ENCODE measurements around the gene MDH1B.
A peak's percentile ranks its signal among the peaks of the same experiment; 100 is the strongest.

The MDH1B gene

GRCh38 chr2:206713746-206714145 is 51.4 kb downstream of the MDH1B start:
- peak overlapping the region; percentile 2; the same call in 1 of the 2 replicates for H3K4me3 ChIP-seq (ENCODE audit: low read depth, low read length)
- TF ChIP-seq CTCF (IDR thresholded peaks at IDR 0.05; ENCODE audit: low read depth, low read length), result no peak

GRCh38 chr2:206708286-206708685 is 56.8 kb downstream of the MDH1B start:
- no peak overlapping the region for H3K4me3 ChIP-seq (ENCODE audit: low read depth, low read length)
- no peak for TF ChIP-seq CTCF (IDR thresholded peaks at IDR 0.05; ENCODE audit: low read depth, low read length)

- no peak overlapping the region for H3K4me3 ChIP-seq (ENCODE audit: low read depth, low read length)
- no peak for TF ChIP-seq CTCF (IDR thresholded peaks at IDR 0.05; ENCODE audit: low read depth, low read length)
These were observed 57.9 kb downstream of the MDH1B start for GRCh38 chr2:206707164-206707701.

GRCh38 chr2:206701952-206702605 is 63.0 kb downstream of the MDH1B start:
- H3K4me3 ChIP-seq (ENCODE audit: low read depth, low read length), result no peak overlapping the region
- TF ChIP-seq CTCF (IDR thresholded peaks at IDR 0.05; ENCODE audit: low read depth, low read length), result no peak

- no peak for TF ChIP-seq CTCF (IDR thresholded peaks at IDR 0.05; ENCODE audit: low read depth, low read length)
- H3K4me3 ChIP-seq (ENCODE audit: low read depth, low read length), result no peak overlapping the region
These were observed 65.0 kb downstream of the MDH1B start for GRCh38 chr2:206700156-206700555.

GRCh38 chr2:206698811-206699210 is 66.3 kb downstream of the MDH1B start:
- TF ChIP-seq CTCF (IDR thresholded peaks at IDR 0.05; ENCODE audit: low read depth, low read length), result no peak
- H3K4me3 ChIP-seq (ENCODE audit: low read depth, low read length), result no peak overlapping the region

GRCh38 chr2:206696910-206697309 is 68.2 kb downstream of the MDH1B start:
- no peak for TF ChIP-seq CTCF (IDR thresholded peaks at IDR 0.05; ENCODE audit: low read depth, low read length)
- no peak overlapping the region for H3K4me3 ChIP-seq (ENCODE audit: low read depth, low read length)
